GM23338 (cell line): ENCODE results near the gene PTPN7. TPM values are rescaled to one million over a fixed set of nuclear protein-coding genes. Genes with fewer than 3 reads are reported as not detected.

ENCODE experiments used
- ATAC-seq: fragments of 200-7000 bp; cut with Tn5 transposase; 3 replicates; pipeline ENCODE4 v1.9.1; 2020
- DNase-seq: peaks from one replicate; pipeline ENCODE4 v3.0.0-alpha.2; 2015; ENCODE audit warnings: low spot score
- H2AFZ ChIP-seq: fragments of 200-600 bp; sonication (generic); 2 replicates; pipeline ENCODE4 v1.8.0; 2016; ENCODE audit warnings: antibody characterized with exemption, mild to moderate bottlenecking, moderate library complexity
- H3F3A ChIP-seq: fragments of 200-600 bp; sonication (generic); replicated peaks from 2 replicates; pipeline ENCODE4 v1.8.0; 2017; ENCODE audit warnings: antibody characterized with exemption, mixed run types, low read depth
- H3K27ac ChIP-seq: fragments of 200-600 bp; sonication (generic); 2 replicates; pipeline ENCODE4 v1.6.1; 2016; ENCODE audit warnings: low read depth
- H3K27me3 ChIP-seq: fragments of 200-600 bp; sonication (generic); 2 replicates; pipeline ENCODE4 v1.8.0; 2016; ENCODE audit warnings: mild to moderate bottlenecking, mixed run types, moderate library complexity; ENCODE audit not compliant: insufficient read depth
- H3K36me3 ChIP-seq: fragments of 200-600 bp; sonication (generic); 2 replicates; pipeline ENCODE4 v1.8.0; 2016; ENCODE audit warnings: mild to moderate bottlenecking; ENCODE audit not compliant: insufficient read depth
- H3K4me1 ChIP-seq: fragments of 200-600 bp; sonication (generic); 2 replicates; pipeline ENCODE4 v1.8.0; 2016; ENCODE audit warnings: mild to moderate bottlenecking, moderate library complexity; ENCODE audit not compliant: insufficient read depth
- H3K4me2 ChIP-seq: fragments of 200-600 bp; sonication (generic); 2 replicates; pipeline ENCODE4 v1.7.1; 2017; ENCODE audit warnings: mixed run types
- H3K4me3 ChIP-seq: fragments of 200-600 bp; sonication (generic); 2 replicates; pipeline ENCODE4 v1.6.1; 2016; ENCODE audit warnings: mixed run types
- H3K79me2 ChIP-seq: fragments of 200-600 bp; sonication (generic); replicated peaks from 2 replicates; pipeline ENCODE4 v1.8.0; 2017; ENCODE audit warnings: mild to moderate bottlenecking; ENCODE audit not compliant: insufficient read depth
- H3K9me2 ChIP-seq: fragments of 200-600 bp; sonication (generic); 2 replicates; pipeline ENCODE4 v1.8.0; 2017; ENCODE audit not compliant: insufficient read depth
- H4K20me1 ChIP-seq: fragments of 200-600 bp; sonication (generic); replicated peaks from 2 replicates; pipeline ENCODE4 v1.8.0; 2017; ENCODE audit warnings: mild to moderate bottlenecking; ENCODE audit not compliant: insufficient read depth
- H3K27ac Mint-ChIP-seq: 2 replicates; pipeline ENCODE4 v1.8.0; 2020; ENCODE audit warnings: inconsistent platforms, mild to moderate bottlenecking, moderate library complexity, mixed read lengths
- H3K27me3 Mint-ChIP-seq: 3 replicates; pipeline ENCODE4 v1.8.0; 2022; ENCODE audit warnings: low read depth, mild to moderate bottlenecking, moderate library complexity, mixed read lengths, inconsistent platforms; ENCODE audit not compliant: insufficient read depth, poor library complexity
- H3K36me3 Mint-ChIP-seq: 3 replicates; pipeline ENCODE4 v1.8.0; 2021; ENCODE audit warnings: low read depth, mild to moderate bottlenecking, inconsistent platforms, moderate library complexity, mixed read lengths
- H3K4me1 Mint-ChIP-seq: 3 replicates; pipeline ENCODE4 v1.8.0; 2020; ENCODE audit warnings: mild to moderate bottlenecking, inconsistent platforms, mixed read lengths
- H3K4me3 Mint-ChIP-seq: 3 replicates; pipeline ENCODE4 v1.8.0; 2021; ENCODE audit warnings: moderate library complexity, mild to moderate bottlenecking, inconsistent platforms, mixed read lengths
- H3K9me3 Mint-ChIP-seq: 3 replicates; pipeline ENCODE4 v1.8.0; 2020; ENCODE audit warnings: moderate library complexity, mild to moderate bottlenecking, inconsistent platforms, mixed read lengths
- CREB1 ChIP-seq: fragments of 250-450 bp; sonication (Bioruptor Pico); IDR thresholded peaks from 2 replicates; pipeline ENCODE4 v1.5.0; 2020; ENCODE audit warnings: low read depth, mild to moderate bottlenecking, moderate library complexity
- EZH2 ChIP-seq: fragments of 200-600 bp; sonication (generic); IDR thresholded peaks from one replicate; pipeline ENCODE4 v1.8.0; 2017; ENCODE audit warnings: antibody characterized with exemption, mild to moderate bottlenecking, low read depth; ENCODE audit not compliant: unreplicated experiment
- EZH2phosphoT487 ChIP-seq: fragments of 200-600 bp; sonication (generic); IDR thresholded peaks from one replicate; pipeline ENCODE4 v1.8.1; 2018; ENCODE audit warnings: antibody characterized with exemption; ENCODE audit not compliant: unreplicated experiment
- JUNB ChIP-seq: IDR thresholded peaks from one replicate; pipeline ENCODE4 v1.6.1; 2016; ENCODE audit warnings: antibody characterized with exemption; ENCODE audit not compliant: unreplicated experiment
- NANOG ChIP-seq: IDR thresholded peaks from 2 replicates; pipeline ENCODE4 v1.6.1; 2016; ENCODE audit warnings: antibody characterized with exemption, borderline replicate concordance
- POLR2AphosphoS5 ChIP-seq: IDR thresholded peaks from 2 replicates; pipeline ENCODE4 v1.6.1; 2016; ENCODE audit warnings: antibody characterized with exemption, low read depth
- STAT1 ChIP-seq: IDR thresholded peaks from one replicate; pipeline ENCODE4 v1.6.1; 2016; ENCODE audit warnings: antibody characterized with exemption; ENCODE audit not compliant: unreplicated experiment
- ZNF114 ChIP-seq: fragments of 250-450 bp; sonication (Bioruptor Pico); IDR thresholded peaks from 2 replicates; pipeline ENCODE4 v1.5.0; 2020; ENCODE audit warnings: mild to moderate bottlenecking, moderate library complexity
- ZNF331 ChIP-seq: fragments of 250-450 bp; sonication (Bioruptor Pico); IDR thresholded peaks from 2 replicates; pipeline ENCODE4 v1.5.0; 2020; ENCODE audit warnings: low read depth, mild to moderate bottlenecking, moderate library complexity
- polyA plus RNA-seq: library from polyadenylated mRNA; unstranded; fragments of >200 nt; fragmentation: Nextera tagmentation; extraction: Ambion mirVana; gene quantifications from 2 replicates; pipeline ENCODE4 v1.2.1, GENCODE V29; 2016
- total RNA-seq: library from RNA; depleted of rRNA; stranded (reverse); fragments of >200 nt; shearing (Covaris generic); gene quantifications from 2 replicates; pipeline ENCODE4 v1.2.3, GENCODE V29; 2014
- TF ChIP-seq, protein P1 (sequence below), 2 experiments: fragments of 200-600 bp in 1 of 2; sonication (generic) in 1 of 2; conservative IDR thresholded peaks; 2 replicates each; pipeline versions ENCODE4 v1.5.1 to v1.6.1; 2016 to 2017; ENCODE audit warnings: antibody characterized with exemption in 2 of 2, low read depth in 2 of 2, mild to moderate bottlenecking in 2 of 2, moderate library complexity in 1 of 2
- TF ChIP-seq, protein P2 (sequence below): IDR thresholded peaks from 2 replicates; pipeline ENCODE4 v1.6.1; 2016; ENCODE audit warnings: antibody characterized with exemption
- TF ChIP-seq, protein P3 (sequence below): fragments of 250-450 bp; sonication (Bioruptor Pico); IDR thresholded peaks from 2 replicates; pipeline ENCODE4 v1.5.0; 2020; ENCODE audit warnings: mild to moderate bottlenecking, moderate library complexity
- TF ChIP-seq, protein P4 (sequence below): IDR thresholded peaks from one replicate; pipeline ENCODE4 v1.6.1; 2018; ENCODE audit warnings: antibody characterized with exemption; ENCODE audit not compliant: unreplicated experiment

Gene PTPN7
- total and polyA plus RNA-seq, 2 experiments from 2014 or later, result not detected

DNA sequence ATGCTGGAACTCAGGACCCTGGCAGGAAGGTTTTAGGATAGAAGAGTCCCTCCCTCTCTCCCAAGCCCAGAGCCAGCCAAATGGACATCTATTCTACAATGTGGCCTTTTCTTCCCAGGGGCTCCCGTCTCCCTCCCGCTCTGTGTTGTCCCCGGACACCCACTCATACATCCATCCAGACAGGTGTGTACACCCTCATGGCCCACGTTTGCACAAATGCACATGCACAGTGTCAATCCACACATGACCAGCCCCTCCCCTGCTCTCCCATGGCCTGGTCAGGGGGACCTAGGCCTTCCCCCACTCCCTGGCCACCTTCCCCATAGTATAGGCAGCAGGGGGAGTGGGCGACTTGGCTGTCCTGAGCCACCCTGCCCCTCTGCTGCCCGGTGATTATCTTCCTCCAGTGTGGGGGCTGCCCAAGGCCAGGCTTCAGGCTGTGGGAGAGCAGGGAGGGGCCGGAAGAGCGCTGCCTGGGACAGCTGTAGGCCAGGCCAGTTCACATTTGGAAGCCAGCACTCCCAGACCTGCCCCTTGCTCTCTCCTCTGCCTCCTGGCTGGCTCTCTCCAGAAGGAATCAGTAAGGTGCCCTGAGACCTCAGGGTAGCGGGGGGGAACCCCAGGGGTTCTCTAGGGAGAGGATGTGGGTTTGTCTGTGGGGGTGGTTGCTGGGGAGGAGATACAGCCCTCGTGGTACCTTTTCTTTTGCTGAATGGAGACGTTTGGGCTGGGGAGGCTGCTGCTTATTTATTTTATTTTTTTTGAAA, 4.1 kb upstream of the PTPN7 start:
- no peak overlapping the region for H3K4me3 Mint-ChIP-seq
- H3K9me3 Mint-ChIP-seq, result peaks cover 1% of the 10 kb centered on the region; the same call in 1 of the 3 replicates
- TF ChIP-seq EZH2phosphoT487 (no peak), EZH2 (no peak), JUNB (no peak), ZNF114 (CRISPR knock-in tag) (no peak), STAT1 (no peak), NANOG (no peak), CREB1 (CRISPR knock-in tag) (no peak), POLR2AphosphoS5 (no peak), ZNF331 (no peak)
- TF ChIP-seq, protein P1, sequence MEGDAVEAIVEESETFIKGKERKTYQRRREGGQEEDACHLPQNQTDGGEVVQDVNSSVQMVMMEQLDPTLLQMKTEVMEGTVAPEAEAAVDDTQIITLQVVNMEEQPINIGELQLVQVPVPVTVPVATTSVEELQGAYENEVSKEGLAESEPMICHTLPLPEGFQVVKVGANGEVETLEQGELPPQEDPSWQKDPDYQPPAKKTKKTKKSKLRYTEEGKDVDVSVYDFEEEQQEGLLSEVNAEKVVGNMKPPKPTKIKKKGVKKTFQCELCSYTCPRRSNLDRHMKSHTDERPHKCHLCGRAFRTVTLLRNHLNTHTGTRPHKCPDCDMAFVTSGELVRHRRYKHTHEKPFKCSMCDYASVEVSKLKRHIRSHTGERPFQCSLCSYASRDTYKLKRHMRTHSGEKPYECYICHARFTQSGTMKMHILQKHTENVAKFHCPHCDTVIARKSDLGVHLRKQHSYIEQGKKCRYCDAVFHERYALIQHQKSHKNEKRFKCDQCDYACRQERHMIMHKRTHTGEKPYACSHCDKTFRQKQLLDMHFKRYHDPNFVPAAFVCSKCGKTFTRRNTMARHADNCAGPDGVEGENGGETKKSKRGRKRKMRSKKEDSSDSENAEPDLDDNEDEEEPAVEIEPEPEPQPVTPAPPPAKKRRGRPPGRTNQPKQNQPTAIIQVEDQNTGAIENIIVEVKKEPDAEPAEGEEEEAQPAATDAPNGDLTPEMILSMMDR (conservative IDR thresholded peaks at IDR 0.05; ENCODE audit: low read depth in 2 of 2), result no peak
- TF ChIP-seq, protein P2, sequence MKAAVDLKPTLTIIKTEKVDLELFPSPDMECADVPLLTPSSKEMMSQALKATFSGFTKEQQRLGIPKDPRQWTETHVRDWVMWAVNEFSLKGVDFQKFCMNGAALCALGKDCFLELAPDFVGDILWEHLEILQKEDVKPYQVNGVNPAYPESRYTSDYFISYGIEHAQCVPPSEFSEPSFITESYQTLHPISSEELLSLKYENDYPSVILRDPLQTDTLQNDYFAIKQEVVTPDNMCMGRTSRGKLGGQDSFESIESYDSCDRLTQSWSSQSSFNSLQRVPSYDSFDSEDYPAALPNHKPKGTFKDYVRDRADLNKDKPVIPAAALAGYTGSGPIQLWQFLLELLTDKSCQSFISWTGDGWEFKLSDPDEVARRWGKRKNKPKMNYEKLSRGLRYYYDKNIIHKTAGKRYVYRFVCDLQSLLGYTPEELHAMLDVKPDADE, result no peak
- TF ChIP-seq, protein P3, sequence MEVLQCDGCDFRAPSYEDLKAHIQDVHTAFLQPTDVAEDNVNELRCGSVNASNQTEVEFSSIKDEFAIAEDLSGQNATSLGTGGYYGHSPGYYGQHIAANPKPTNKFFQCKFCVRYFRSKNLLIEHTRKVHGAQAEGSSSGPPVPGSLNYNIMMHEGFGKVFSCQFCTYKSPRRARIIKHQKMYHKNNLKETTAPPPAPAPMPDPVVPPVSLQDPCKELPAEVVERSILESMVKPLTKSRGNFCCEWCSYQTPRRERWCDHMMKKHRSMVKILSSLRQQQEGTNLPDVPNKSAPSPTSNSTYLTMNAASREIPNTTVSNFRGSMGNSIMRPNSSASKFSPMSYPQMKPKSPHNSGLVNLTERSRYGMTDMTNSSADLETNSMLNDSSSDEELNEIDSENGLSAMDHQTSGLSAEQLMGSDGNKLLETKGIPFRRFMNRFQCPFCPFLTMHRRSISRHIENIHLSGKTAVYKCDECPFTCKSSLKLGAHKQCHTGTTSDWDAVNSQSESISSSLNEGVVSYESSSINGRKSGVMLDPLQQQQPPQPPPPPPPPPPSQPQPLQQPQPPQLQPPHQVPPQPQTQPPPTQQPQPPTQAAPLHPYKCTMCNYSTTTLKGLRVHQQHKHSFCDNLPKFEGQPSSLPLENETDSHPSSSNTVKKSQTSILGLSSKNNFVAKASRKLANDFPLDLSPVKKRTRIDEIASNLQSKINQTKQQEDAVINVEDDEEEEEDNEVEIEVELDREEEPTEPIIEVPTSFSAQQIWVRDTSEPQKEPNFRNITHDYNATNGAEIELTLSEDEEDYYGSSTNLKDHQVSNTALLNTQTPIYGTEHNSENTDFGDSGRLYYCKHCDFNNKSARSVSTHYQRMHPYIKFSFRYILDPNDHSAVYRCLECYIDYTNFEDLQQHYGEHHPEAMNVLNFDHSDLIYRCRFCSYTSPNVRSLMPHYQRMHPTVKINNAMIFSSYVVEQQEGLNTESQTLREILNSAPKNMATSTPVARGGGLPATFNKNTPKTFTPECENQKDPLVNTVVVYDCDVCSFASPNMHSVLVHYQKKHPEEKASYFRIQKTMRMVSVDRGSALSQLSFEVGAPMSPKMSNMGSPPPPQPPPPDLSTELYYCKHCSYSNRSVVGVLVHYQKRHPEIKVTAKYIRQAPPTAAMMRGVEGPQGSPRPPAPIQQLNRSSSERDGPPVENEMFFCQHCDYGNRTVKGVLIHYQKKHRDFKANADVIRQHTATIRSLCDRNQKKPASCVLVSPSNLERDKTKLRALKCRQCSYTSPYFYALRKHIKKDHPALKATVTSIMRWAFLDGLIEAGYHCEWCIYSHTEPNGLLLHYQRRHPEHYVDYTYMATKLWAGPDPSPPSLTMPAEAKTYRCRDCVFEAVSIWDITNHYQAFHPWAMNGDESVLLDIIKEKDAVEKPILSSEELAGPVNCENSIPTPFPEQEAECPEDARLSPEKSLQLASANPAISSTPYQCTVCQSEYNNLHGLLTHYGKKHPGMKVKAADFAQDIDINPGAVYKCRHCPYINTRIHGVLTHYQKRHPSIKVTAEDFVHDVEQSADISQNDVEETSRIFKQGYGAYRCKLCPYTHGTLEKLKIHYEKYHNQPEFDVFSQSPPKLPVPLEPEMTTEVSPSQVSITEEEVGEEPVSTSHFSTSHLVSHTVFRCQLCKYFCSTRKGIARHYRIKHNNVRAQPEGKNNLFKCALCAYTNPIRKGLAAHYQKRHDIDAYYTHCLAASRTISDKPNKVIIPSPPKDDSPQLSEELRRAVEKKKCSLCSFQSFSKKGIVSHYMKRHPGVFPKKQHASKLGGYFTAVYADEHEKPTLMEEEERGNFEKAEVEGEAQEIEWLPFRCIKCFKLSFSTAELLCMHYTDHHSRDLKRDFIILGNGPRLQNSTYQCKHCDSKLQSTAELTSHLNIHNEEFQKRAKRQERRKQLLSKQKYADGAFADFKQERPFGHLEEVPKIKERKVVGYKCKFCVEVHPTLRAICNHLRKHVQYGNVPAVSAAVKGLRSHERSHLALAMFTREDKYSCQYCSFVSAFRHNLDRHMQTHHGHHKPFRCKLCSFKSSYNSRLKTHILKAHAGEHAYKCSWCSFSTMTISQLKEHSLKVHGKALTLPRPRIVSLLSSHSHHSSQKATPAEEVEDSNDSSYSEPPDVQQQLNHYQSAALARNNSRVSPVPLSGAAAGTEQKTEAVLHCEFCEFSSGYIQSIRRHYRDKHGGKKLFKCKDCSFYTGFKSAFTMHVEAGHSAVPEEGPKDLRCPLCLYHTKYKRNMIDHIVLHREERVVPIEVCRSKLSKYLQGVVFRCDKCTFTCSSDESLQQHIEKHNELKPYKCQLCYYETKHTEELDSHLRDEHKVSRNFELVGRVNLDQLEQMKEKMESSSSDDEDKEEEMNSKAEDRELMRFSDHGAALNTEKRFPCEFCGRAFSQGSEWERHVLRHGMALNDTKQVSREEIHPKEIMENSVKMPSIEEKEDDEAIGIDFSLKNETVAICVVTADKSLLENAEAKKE (CRISPR knock-in tag), result no peak
- TF ChIP-seq, protein P4, sequence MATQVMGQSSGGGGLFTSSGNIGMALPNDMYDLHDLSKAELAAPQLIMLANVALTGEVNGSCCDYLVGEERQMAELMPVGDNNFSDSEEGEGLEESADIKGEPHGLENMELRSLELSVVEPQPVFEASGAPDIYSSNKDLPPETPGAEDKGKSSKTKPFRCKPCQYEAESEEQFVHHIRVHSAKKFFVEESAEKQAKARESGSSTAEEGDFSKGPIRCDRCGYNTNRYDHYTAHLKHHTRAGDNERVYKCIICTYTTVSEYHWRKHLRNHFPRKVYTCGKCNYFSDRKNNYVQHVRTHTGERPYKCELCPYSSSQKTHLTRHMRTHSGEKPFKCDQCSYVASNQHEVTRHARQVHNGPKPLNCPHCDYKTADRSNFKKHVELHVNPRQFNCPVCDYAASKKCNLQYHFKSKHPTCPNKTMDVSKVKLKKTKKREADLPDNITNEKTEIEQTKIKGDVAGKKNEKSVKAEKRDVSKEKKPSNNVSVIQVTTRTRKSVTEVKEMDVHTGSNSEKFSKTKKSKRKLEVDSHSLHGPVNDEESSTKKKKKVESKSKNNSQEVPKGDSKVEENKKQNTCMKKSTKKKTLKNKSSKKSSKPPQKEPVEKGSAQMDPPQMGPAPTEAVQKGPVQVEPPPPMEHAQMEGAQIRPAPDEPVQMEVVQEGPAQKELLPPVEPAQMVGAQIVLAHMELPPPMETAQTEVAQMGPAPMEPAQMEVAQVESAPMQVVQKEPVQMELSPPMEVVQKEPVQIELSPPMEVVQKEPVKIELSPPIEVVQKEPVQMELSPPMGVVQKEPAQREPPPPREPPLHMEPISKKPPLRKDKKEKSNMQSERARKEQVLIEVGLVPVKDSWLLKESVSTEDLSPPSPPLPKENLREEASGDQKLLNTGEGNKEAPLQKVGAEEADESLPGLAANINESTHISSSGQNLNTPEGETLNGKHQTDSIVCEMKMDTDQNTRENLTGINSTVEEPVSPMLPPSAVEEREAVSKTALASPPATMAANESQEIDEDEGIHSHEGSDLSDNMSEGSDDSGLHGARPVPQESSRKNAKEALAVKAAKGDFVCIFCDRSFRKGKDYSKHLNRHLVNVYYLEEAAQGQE, result no peak
- H3K36me3 Mint-ChIP-seq, result no peaks in the 10 kb centered on the region
- Histone ChIP-seq H3K4me2 (no peak overlapping the region), H4K20me1 (no peaks in the 10 kb centered on the region), H2AFZ (no peak overlapping the region), H3F3A (no peaks in the 10 kb centered on the region), H3K36me3 (no peaks in the 10 kb centered on the region), H3K4me1 (peaks cover 13% of the 10 kb centered on the region), H3K27ac (no peak overlapping the region), H3K27me3 (no peaks in the 10 kb centered on the region), H3K9me2 (no peaks in the 10 kb centered on the region), H3K4me3 (no peak overlapping the region), H3K79me2 (no peaks in the 10 kb centered on the region)
- DNase-seq (no peak), ATAC-seq (no peak)
- peaks cover 20% of the 10 kb centered on the region for H3K27me3 Mint-ChIP-seq
- no peak overlapping the region for H3K27ac Mint-ChIP-seq
- H3K4me1 Mint-ChIP-seq, result peaks cover 60% of the 10 kb centered on the region
